Rectal smooth muscle tissue (tissue), 1 donor: ENCODE measurements around the gene SERPINB5.
"Not testable (repeated sequence)": the region's sequence is repeated elsewhere in the genome, so short reads cannot be mapped to it uniquely, and the experiment has no call there.

Source experiments
- H3K27ac ChIP-seq: one replicate; pipeline ENCODE4 v1.7.0; 2013; ENCODE audit warnings: low read depth, low read length, inconsistent platforms
- H3K27me3 ChIP-seq: one replicate; pipeline ENCODE4 v1.7.0; 2013; ENCODE audit warnings: low read length; ENCODE audit not compliant: control insufficient read depth, insufficient read depth
- H3K36me3 ChIP-seq: one replicate; pipeline ENCODE4 v1.7.0; 2013; ENCODE audit warnings: low read length; ENCODE audit not compliant: control insufficient read depth, insufficient read depth
- H3K4me1 ChIP-seq: one replicate; pipeline ENCODE4 v1.7.0; 2013; ENCODE audit warnings: low read length; ENCODE audit not compliant: control insufficient read depth, insufficient read depth
- H3K4me3 ChIP-seq: one replicate; pipeline ENCODE4 v1.7.0; 2013; ENCODE audit warnings: low read length
- H3K9ac ChIP-seq: one replicate; pipeline ENCODE4 v1.7.0; 2013; ENCODE audit warnings: low read length

Gene SERPINB5

DNA sequence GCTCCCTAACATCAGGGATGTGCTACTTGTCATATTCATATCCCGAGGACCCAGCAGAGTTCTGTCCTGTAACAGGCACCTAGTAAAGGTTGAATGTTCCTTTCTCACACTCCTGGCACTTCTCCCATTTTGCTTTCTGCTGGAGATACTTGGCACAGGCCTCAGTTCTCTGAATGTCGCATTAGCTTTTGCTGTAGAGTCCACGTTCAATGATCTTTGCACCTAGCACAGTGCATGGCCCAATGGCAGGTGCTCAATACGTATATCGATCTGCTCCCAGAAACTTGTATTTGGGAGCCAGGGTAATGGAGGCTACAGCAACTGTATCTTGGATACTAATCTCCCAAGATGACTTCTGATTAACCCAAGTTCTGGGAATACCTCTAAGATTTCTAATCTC, 29.7 kb upstream of the SERPINB5 start:
- Histone ChIP-seq H3K27ac (no peak overlapping the region), H3K27me3 (no peaks in the 10 kb centered on the region), H3K4me3 (no peak overlapping the region), H3K36me3 (no peaks in the 10 kb centered on the region), H3K4me1 (peaks cover 6% of the 10 kb centered on the region), H3K9ac (no peak overlapping the region)

DNA sequence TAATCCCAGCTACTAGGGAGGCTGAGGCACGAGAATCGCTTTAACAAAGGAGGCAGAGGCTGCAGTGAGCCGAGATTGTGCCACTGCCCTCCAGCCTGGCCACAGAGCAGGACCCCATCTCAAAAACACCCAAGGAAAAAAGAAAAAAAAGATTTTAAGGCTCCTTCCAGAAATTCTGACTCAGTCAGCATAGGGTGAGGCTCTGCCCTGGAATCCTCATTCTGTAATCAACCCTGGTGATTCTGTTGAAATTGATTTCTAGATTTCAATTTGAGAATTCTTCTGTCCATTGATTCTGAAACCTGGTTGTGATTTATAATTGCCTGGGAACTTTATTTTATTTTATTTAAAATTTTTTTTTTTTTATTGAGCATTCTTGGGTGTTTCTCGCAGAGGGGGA, 27.3 kb upstream of the SERPINB5 start:
- Histone ChIP-seq H3K36me3 (no peaks in the 10 kb centered on the region), H3K27ac (no peak overlapping the region), H3K4me1 (peaks cover 17% of the 10 kb centered on the region), H3K9ac (no peak overlapping the region), H3K27me3 (no peaks in the 10 kb centered on the region), H3K4me3 (no peak overlapping the region)

DNA sequence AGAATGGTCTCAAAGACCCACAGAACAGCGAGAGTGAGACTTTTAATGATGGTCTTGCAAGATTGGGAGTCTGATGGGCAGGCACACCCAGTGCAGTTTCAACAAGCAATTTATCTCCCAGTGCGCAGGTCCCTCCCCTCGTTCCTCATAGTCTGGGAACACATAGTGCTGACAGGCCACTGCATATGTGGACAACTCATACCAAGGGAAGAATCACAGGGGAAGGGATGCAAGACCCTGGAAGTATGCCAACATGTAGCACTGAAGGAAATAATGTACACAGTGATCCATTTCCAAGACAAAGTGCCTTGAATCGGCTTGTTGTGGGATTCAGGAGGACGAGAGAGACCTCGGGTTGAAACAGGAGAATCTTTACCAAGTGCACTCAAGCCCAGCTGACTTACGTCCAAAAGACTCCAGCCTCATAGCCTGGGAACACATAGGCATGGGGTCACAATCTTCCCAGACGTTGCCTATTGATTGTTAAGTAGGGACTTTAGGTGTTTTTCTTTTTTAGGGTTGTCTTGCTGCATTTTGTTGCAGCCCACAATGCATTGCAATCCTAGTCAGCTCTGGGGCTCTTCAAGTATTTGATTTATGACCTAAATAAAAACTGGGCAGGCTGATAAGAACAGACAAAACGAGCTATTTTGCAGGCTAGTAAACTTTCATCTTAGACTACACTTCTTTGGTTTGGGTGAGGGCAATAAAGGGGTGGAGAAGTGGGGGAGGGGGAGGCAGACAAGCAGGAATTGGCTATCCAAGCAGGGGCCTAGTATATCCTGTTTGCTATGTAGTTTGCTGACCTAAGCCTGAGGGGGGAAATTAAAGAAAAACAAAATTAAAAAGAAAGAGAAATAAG, 24.7 kb upstream of the SERPINB5 start:
- no peaks in the 10 kb centered on the region for H3K36me3 ChIP-seq
- peaks cover 14% of the 10 kb centered on the region for H3K4me1 ChIP-seq
- H3K9ac ChIP-seq = no peak overlapping the region
- no peak overlapping the region for H3K4me3 ChIP-seq
- H3K27me3 ChIP-seq = no peaks in the 10 kb centered on the region
- peak overlapping the region; percentile 79 for H3K27ac ChIP-seq

DNA sequence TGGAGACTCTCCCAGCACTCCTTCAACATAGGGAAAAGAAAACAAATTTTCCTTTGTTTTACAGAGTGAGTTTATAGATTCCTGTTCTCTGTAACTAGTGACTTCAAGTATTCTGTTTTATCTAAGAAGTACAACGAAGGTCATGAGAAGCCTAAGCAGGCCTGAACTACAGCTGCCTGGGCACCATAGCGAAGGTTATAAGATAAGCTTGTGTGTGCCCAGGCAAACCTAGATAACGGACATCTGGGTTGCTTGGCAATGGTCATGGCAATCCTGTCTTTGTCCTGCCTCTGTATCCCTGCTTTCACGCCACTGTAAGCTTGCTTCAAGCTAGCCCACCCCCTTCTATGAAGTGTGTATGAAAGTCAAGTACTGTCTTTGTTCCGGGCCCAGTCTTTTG, 24.0 kb upstream of the SERPINB5 start:
- H3K9ac ChIP-seq, H3K36me3 ChIP-seq, H3K4me3 ChIP-seq, H3K27me3 ChIP-seq: not testable (repeated sequence)
- peaks cover 14% of the 10 kb centered on the region for H3K4me1 ChIP-seq
- H3K27ac ChIP-seq = peak overlapping the region; percentile 79

DNA sequence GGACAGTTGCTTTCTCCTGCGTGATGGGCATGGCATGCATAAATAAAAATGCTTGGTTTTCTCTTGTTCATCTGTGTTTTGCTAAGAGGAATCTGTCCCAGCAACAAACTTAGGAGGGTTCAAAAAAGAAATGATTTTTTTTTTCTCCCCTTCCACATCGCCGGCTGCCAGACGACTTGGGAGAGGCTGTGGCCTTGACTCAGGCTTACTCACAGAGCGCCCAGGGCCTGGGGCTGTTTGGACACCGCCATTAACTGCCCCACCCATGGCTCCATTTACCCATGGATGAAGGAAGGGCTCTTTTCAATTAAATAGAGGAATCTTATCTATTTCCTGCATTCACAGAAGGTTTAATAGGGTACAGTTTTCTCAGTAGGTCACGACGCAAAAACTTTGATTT, 22.3 kb upstream of the SERPINB5 start:
- no peaks in the 10 kb centered on the region for H3K27me3 ChIP-seq
- H3K9ac ChIP-seq = no peak overlapping the region
- H3K27ac ChIP-seq = no peak overlapping the region
- peaks cover 14% of the 10 kb centered on the region for H3K4me1 ChIP-seq
- H3K4me3 ChIP-seq = no peak overlapping the region
- no peaks in the 10 kb centered on the region for H3K36me3 ChIP-seq

DNA sequence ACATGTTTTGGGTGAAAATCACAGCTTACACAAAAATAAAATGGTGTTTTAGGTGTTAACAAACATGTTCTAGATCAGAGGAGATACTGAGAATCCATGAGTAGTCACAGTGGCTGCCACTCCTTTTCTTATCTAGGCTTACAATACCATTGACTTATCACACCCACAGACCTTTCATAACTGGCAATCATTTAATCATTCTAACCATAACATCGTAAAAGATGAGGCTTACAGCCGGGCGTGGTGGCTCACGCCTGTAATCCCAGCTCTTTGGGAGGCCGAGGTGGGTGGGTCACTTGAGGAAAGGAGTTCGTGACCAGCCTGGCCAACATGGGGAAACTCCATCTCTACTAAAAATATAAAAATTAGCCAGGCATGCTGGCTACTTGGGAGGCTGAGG, 18.8 kb upstream of the SERPINB5 start:
- Histone ChIP-seq H3K27ac (no peak overlapping the region), H3K4me1 (peaks cover 4% of the 10 kb centered on the region), H3K27me3 (no peaks in the 10 kb centered on the region), H3K36me3 (no peaks in the 10 kb centered on the region), H3K4me3 (no peak overlapping the region), H3K9ac (no peak overlapping the region)

DNA sequence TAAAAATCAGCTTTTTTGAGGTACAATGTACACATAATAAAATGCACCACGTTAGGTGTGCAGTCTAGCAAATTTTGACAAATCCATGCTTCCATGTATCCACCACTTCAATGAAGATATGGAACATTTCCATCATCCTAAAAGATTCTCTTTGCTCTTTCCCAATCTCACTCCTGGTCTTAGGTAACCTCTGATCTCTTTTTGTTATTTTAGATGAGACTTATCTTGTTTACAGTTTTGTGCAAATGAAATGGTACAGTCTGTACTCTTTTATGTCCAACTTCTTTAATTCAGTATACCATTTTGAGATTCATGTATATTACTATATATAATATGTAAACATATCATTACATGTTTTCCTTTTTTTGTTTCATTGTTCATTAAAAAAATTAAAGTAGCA, 16.3 kb upstream of the SERPINB5 start:
- H3K4me3 ChIP-seq = no peak overlapping the region
- H3K9ac ChIP-seq = no peak overlapping the region
- no peaks in the 10 kb centered on the region for H3K27me3 ChIP-seq
- H3K4me1 ChIP-seq = no peaks in the 10 kb centered on the region
- no peak overlapping the region for H3K27ac ChIP-seq
- H3K36me3 ChIP-seq = no peaks in the 10 kb centered on the region

DNA sequence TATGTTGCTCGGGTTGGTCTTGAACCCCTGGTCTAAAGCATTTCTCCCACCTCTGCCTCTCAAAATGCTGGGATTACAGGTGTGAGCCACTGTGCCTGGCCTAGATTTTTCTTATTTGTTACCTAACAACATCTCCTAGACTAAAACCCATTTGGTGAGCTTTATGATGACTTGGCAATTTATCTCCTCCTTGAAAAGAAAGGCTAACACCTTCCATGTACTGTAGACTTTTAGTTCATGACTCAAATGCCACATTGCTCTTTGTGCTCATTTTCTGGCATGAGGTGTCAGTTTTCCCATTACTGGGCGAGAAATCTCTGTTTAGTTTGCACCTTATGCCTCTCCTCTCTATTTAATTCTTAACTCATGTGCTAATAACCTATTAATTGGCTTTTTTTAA, 12.3 kb upstream of the SERPINB5 start:
- no peaks in the 10 kb centered on the region for H3K36me3 ChIP-seq
- H3K4me1 ChIP-seq = no peaks in the 10 kb centered on the region
- H3K27ac ChIP-seq = no peak overlapping the region
- H3K9ac ChIP-seq = no peak overlapping the region
- no peaks in the 10 kb centered on the region for H3K27me3 ChIP-seq
- H3K4me3 ChIP-seq = no peak overlapping the region

DNA sequence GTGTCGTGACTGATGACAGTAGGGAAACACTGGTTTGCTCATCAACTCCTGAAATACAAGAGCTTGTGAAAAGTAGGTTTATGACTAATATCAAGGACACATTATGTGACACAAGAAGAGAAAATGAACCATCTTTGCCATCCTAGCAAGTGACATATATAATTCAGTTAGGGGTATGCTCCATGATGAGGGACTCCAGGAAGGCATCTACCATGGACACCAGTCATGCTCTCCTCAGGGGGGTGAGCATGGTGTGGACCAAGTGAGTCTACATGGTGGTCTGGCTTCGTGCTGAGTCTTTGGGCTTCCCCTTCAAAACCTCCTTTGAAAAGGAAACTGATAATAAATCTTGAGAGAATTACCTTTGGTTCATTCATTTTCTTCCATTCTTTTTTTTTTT, 11.7 kb upstream of the SERPINB5 start:
- H3K4me3 ChIP-seq = no peak overlapping the region
- H3K9ac ChIP-seq = no peak overlapping the region
- no peak overlapping the region for H3K27ac ChIP-seq
- H3K4me1 ChIP-seq = no peaks in the 10 kb centered on the region
- H3K36me3 ChIP-seq = no peaks in the 10 kb centered on the region
- H3K27me3 ChIP-seq = no peaks in the 10 kb centered on the region

DNA sequence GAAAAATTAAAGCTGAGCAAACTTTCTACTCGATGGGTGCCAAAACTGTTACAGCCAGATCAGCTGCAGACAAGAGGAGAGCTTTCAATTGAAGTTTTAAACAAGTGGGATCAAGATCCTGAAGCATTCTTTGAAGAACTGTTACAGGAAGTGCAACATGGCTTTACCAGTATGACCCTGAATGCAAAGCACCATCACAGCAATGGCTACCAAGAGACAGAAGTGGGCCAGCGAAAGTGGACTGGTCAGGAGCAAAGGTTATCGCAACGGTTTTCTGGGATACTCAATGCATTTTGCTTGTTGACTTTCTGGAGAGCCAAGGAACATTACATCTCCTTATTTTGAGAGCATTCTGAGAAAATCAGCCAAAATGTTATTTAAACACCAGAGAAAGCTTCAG, 9.1 kb upstream of the SERPINB5 start:
- Histone ChIP-seq H3K9ac (no peak overlapping the region), H3K27ac (no peak overlapping the region), H3K36me3 (no peaks in the 10 kb centered on the region), H3K4me3 (no peak overlapping the region), H3K27me3 (no peaks in the 10 kb centered on the region), H3K4me1 (no peaks in the 10 kb centered on the region)

DNA sequence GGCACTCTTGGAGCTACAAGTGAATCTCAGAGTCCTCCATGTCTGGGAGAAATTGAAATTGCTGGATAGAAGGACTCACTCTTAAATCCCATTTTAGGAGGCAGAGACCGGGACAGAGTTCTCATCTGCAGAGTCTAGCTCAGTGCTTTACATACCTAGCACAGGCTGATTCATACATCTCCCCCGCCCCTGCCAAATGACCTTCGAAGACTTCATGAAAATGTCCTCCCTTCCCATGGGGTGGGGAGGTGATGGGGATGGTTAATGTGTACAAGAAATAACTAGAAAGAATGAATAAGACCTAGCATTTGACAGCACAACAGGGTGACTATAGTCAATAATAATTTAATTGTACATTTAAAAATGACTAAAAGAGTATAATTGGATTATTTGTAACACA, 8.2 kb upstream of the SERPINB5 start:
- Histone ChIP-seq H3K27ac (no peak overlapping the region), H3K4me1 (no peaks in the 10 kb centered on the region), H3K9ac (no peak overlapping the region), H3K27me3 (no peaks in the 10 kb centered on the region), H3K36me3 (no peaks in the 10 kb centered on the region), H3K4me3 (no peak overlapping the region)

DNA sequence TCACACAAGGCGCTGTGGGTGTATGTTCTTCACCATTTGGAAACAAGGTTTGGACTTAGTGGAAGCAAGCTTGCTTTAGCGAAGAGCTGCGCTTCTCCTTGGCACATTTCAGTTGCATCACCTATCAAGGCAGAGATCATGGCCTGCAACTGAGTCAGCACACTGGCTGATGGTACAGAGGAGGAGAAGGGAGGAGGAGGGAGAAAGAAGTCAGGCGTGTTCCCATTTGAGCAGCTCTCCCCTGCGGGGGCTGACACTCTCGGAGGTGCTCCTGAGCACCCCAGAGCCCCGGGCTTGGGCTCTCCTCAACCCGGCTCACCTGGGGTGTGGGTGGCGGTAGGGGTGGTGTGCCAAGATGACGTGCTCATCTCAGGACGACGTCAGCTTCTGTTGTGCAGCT, 6.0 kb upstream of the SERPINB5 start:
- H3K27ac ChIP-seq = no peak overlapping the region
- no peak overlapping the region for H3K4me3 ChIP-seq
- H3K36me3 ChIP-seq = no peaks in the 10 kb centered on the region

DNA sequence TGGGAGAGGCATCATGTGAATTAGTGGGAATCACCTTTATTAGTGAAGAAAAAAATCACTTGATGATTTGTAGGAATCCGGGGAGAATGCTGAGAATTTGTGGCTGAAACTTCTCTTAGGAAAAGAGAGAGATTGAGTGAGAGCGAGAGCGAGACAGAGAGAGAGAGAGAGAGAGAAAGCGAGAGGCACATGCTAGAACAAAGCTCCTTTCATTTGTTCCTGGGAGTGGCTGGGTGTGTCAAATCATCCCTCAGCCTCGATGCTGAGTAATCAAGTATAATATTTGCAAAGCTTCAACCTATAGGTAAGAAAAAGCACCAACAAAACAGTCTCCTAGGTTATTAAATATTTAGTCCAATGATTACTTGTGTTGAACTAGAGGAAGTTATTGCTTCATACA, 4.4 kb upstream of the SERPINB5 start:
- Histone ChIP-seq H3K4me1 (no peaks in the 10 kb centered on the region), H3K36me3 (no peaks in the 10 kb centered on the region), H3K4me3 (no peak overlapping the region), H3K27me3 (no peaks in the 10 kb centered on the region), H3K27ac (no peak overlapping the region), H3K9ac (no peak overlapping the region)

More for the DNA sequence above, 6.0 kb upstream of the SERPINB5 start:
- H3K4me1 ChIP-seq = no peaks in the 10 kb centered on the region
- H3K9ac ChIP-seq = no peak overlapping the region
- no peaks in the 10 kb centered on the region for H3K27me3 ChIP-seq
